IMR-90 (cell line): ENCODE results near the gene RAD51B. TPM values are rescaled to one million over a fixed set of nuclear protein-coding genes. Genes with fewer than 3 reads are reported as not detected.

Experiments
- ATAC-seq: fragments of 200-7000 bp; cut with Tn5 transposase; 2 replicates; pipeline ENCODE4 v1.9.1; 2020; ENCODE audit warnings: low read depth, mild to moderate bottlenecking, moderate library complexity
- BruUV-seq: library from RNA; stranded (reverse); fragments of 400-500 nt; replicated peaks from 2 replicates; lab custom pipeline; 2021; lab: Mats Ljungman, UMichigan
- CTCF ChIA-PET: fragments of 300-600 bp; formaldehyde crosslinking; extraction: SDS; loops from one replicate; lab custom pipeline; 2021; ENCODE audit warnings: antibody characterized with exemption; lab: Yijun Ruan, JAX
- POLR2A ChIA-PET: fragments of 300-600 bp; sonication (Branson Sonifier 250); formaldehyde crosslinking; loops from one replicate; lab custom pipeline; 2022; ENCODE audit warnings: antibody characterized with exemption; ENCODE audit not compliant: unreplicated experiment; lab: Charles Lee
- DNase-seq: peaks from one replicate; pipeline ENCODE4 v3.0.0; 2013
- H2AFZ ChIP-seq: replicated peaks from 2 replicates; pipeline ENCODE3; 2013; ENCODE audit warnings: low read length, mild to moderate bottlenecking; ENCODE audit not compliant: poor library complexity
- H2AK5ac ChIP-seq: 2 replicates; pipeline ENCODE4 v1.6.1; 2013; ENCODE audit warnings: low read depth, low read length, inconsistent platforms
- H2AK9ac ChIP-seq: replicated peaks from 2 replicates; pipeline ENCODE3; 2013; ENCODE audit warnings: mild to moderate bottlenecking, low read depth, low read length, moderate library complexity; ENCODE audit not compliant: poor library complexity
- H2BK120ac ChIP-seq: 2 replicates; pipeline ENCODE4 v1.6.1; 2013; ENCODE audit warnings: low read depth, low read length, inconsistent platforms
- H2BK15ac ChIP-seq: 3 replicates; pipeline ENCODE4 v1.6.1; 2013; ENCODE audit warnings: low read depth, low read length, inconsistent platforms
- H2BK20ac ChIP-seq: 2 replicates; pipeline ENCODE4 v1.6.1; 2013; ENCODE audit warnings: low read depth, mild to moderate bottlenecking, inconsistent platforms, low read length, moderate library complexity
- H2BK5ac ChIP-seq: 2 replicates; pipeline ENCODE4 v1.6.1; 2013; ENCODE audit warnings: mild to moderate bottlenecking, low read depth, low read length, inconsistent platforms; ENCODE audit not compliant: poor library complexity, severe bottlenecking
- H3K14ac ChIP-seq: replicated peaks from 2 replicates; pipeline ENCODE4 v1.6.1; 2013; ENCODE audit warnings: low read depth, low read length, inconsistent platforms
- H3K18ac ChIP-seq: 2 replicates; pipeline ENCODE4 v1.6.1; 2013; ENCODE audit warnings: low read depth, low read length, control low read depth
- H3K23ac ChIP-seq: 2 replicates; pipeline ENCODE4 v1.6.1; 2013; ENCODE audit warnings: low read depth, low read length, inconsistent platforms
- H3K27ac ChIP-seq: 2 replicates; pipeline ENCODE4 v1.5.1; 2013; ENCODE audit warnings: mild to moderate bottlenecking, control low read depth, low read length; ENCODE audit not compliant: insufficient read depth
- H3K27me3 ChIP-seq: 2 replicates; pipeline ENCODE4 v1.6.1; 2013; ENCODE audit warnings: low read length; ENCODE audit not compliant: control insufficient read depth, insufficient read depth
- H3K36me3 ChIP-seq: 2 replicates; pipeline ENCODE4 v1.6.1; 2013; ENCODE audit warnings: low read length, mixed read lengths; ENCODE audit not compliant: control insufficient read depth, insufficient read depth
- H3K4ac ChIP-seq: 2 replicates; pipeline ENCODE4 v1.6.1; 2013; ENCODE audit warnings: low read depth, low read length, inconsistent platforms
- H3K4me1 ChIP-seq: 2 replicates; pipeline ENCODE4 v1.6.1; 2013; ENCODE audit warnings: low read length, mixed read lengths; ENCODE audit not compliant: control insufficient read depth, insufficient read depth
- H3K4me2 ChIP-seq: 2 replicates; pipeline ENCODE4 v1.6.1; 2013; ENCODE audit warnings: low read depth, mild to moderate bottlenecking, control low read depth, low read length, moderate library complexity
- H3K4me3 ChIP-seq: 2 replicates; pipeline ENCODE4 v1.5.1; 2013; ENCODE audit warnings: low read depth, mild to moderate bottlenecking, control low read depth, low read length, moderate library complexity; ENCODE audit not compliant: insufficient read depth
- H3K56ac ChIP-seq: 2 replicates; pipeline ENCODE4 v1.6.1; 2013; ENCODE audit warnings: low read length, inconsistent platforms; ENCODE audit not compliant: insufficient read depth; ENCODE audit errors: extremely low read depth
- H3K79me1 ChIP-seq, 2 experiments: 2 replicates each; pipeline ENCODE4 v1.6.1; 2013; ENCODE audit warnings: low read length in 2 of 2, inconsistent platforms in 1 of 2, low read depth in 1 of 2
- H3K9ac ChIP-seq: 2 replicates; pipeline ENCODE4 v1.6.1; 2013; ENCODE audit warnings: low read depth, low read length, control low read depth
- H3K9me1 ChIP-seq: 2 replicates; pipeline ENCODE4 v1.6.1; 2013; ENCODE audit warnings: low read length, inconsistent platforms; ENCODE audit not compliant: insufficient read depth
- H3K9me3 ChIP-seq: 2 replicates; pipeline ENCODE4 v1.6.1; 2013; ENCODE audit warnings: low read length; ENCODE audit not compliant: control insufficient read depth, insufficient read depth
- H4K20me1 ChIP-seq: 2 replicates; pipeline ENCODE4 v1.6.1; 2013; ENCODE audit warnings: low read length, inconsistent platforms; ENCODE audit not compliant: insufficient read depth
- H4K5ac ChIP-seq: 2 replicates; pipeline ENCODE4 v1.6.1; 2013; ENCODE audit warnings: mild to moderate bottlenecking, low read depth, low read length, control low read depth
- H4K8ac ChIP-seq, 2 experiments: 2 replicates each; pipeline ENCODE4 v1.6.1; 2013; ENCODE audit warnings: low read depth in 2 of 2, low read length in 2 of 2, control low read depth in 1 of 2, inconsistent platforms in 1 of 2
- H4K91ac ChIP-seq: 2 replicates; pipeline ENCODE4 v1.6.1; 2013; ENCODE audit warnings: low read depth, low read length, inconsistent platforms; ENCODE audit not compliant: insufficient read depth
- BHLHE40 ChIP-seq: fragments of 150-350 bp; IDR thresholded peaks from 2 replicates; pipeline ENCODE4 v1.6.1; 2016; ENCODE audit warnings: mild to moderate bottlenecking, low read depth, low read length
- CEBPB ChIP-seq: IDR thresholded peaks from 2 replicates; pipeline ENCODE4 v1.6.1; 2012; ENCODE audit warnings: low read depth, low read length, improper control_type of control experiment
- CHD1 ChIP-seq: IDR thresholded peaks from 2 replicates; pipeline ENCODE4 v1.6.1; 2012; ENCODE audit warnings: low read depth, low read length, improper control_type of control experiment
- FOS ChIP-seq: fragments of 150-350 bp; IDR thresholded peaks from 2 replicates; pipeline ENCODE4 v1.6.1; 2016; ENCODE audit warnings: low read depth, low read length
- MAFK ChIP-seq: IDR thresholded peaks from 2 replicates; pipeline ENCODE4 v1.6.1; 2012; ENCODE audit warnings: low read depth, low read length, improper control_type of control experiment
- MAZ ChIP-seq: IDR thresholded peaks from 2 replicates; pipeline ENCODE4 v1.6.1; 2012; ENCODE audit warnings: low read depth, mild to moderate bottlenecking, low read length, improper control_type of control experiment, moderate library complexity, borderline replicate concordance
- MXI1 ChIP-seq: IDR thresholded peaks from 2 replicates; pipeline ENCODE4 v1.6.1; 2012; ENCODE audit warnings: low read depth, mild to moderate bottlenecking, low read length, moderate library complexity, borderline replicate concordance
- POLR2A ChIP-seq: IDR thresholded peaks from 2 replicates; pipeline ENCODE4 v1.6.1; 2012; ENCODE audit warnings: mild to moderate bottlenecking, low read depth, low read length
- RAD21 ChIP-seq: IDR thresholded peaks from 2 replicates; pipeline ENCODE4 v1.6.1; 2012; ENCODE audit warnings: low read length, improper control_type of control experiment
- RCOR1 ChIP-seq: IDR thresholded peaks from 2 replicates; pipeline ENCODE4 v1.6.1; 2012; ENCODE audit warnings: mild to moderate bottlenecking, low read length, improper control_type of control experiment; ENCODE audit not compliant: insufficient replicate concordance
- RFX5 ChIP-seq: IDR thresholded peaks from 2 replicates; pipeline ENCODE4 v1.8.0; 2012; ENCODE audit warnings: low read depth, mild to moderate bottlenecking, low read length, moderate library complexity
- SMC3 ChIP-seq: fragments of 150-350 bp; IDR thresholded peaks from 2 replicates; pipeline ENCODE4 v1.6.1; 2016; ENCODE audit warnings: low read depth, mild to moderate bottlenecking, antibody characterized with exemption, low read length, moderate library complexity
- WGBS, 2 experiments: methylation state at CpG; one replicate each; pipeline versions ENCODE4 v1.1.5 to v1.1.7; 2013; ENCODE audit warnings: missing lambda C conversion rate in 2 of 2; ENCODE audit not compliant: insufficient read length in 1 of 2; ENCODE audit errors: extremely low coverage in 2 of 2; 5-methylcytosine and 5-hydroxymethylcytosine counted together
- dilution Hi-C: fragments of 300-500 bp; cut with HindIII; formaldehyde crosslinking; loops from one replicate; pipeline ENCODE4 v1.14.3; 2018; ENCODE audit warnings: low sequenced_read_pairs; ENCODE audit not compliant: unreplicated experiment
- in situ Hi-C: fragments of 300-500 bp; cut with MboI; formaldehyde crosslinking; loops from 3 replicates; pipeline ENCODE4 v1.14.3; 2019; ENCODE audit warnings: low sequenced_read_pairs, inconsistent platforms, mixed read lengths
- intact Hi-C: fragments of 100-400 bp; cut with micrococcal nuclease; formaldehyde crosslinking; loops from 2 replicates; pipeline ENCODE4 v1.10.0; 2022
- polyA plus RNA-seq, 3 experiments: library from polyadenylated mRNA; depleted of rRNA; stranded (reverse); fragments of >200 nt; gene quantifications; 2 replicates each; pipeline ENCODE4 v1.2.3, GENCODE V29; 2012; ENCODE audit warnings: low replicate concordance in 1 of 3
- total RNA-seq: library from RNA; depleted of rRNA; stranded (reverse); fragments of >200 nt; gene quantifications from 2 replicates; pipeline ENCODE4 v1.2.3, GENCODE V29; 2012
- TF ChIP-seq, protein P1 (sequence below): conservative IDR thresholded peaks from 2 replicates; pipeline ENCODE4 v1.5.1; 2012; ENCODE audit warnings: mild to moderate bottlenecking, low read depth, low read length, improper control_type of control experiment
- TF ChIP-seq, protein P2 (sequence below): fragments of 150-350 bp; IDR thresholded peaks from 2 replicates; pipeline ENCODE4 v1.6.1; 2016; ENCODE audit warnings: low read depth, mild to moderate bottlenecking, low read length, moderate library complexity, borderline replicate concordance

Gene RAD51B
- total and polyA plus RNA-seq, 2 of the 4 experiments (the other 2 are of a cell fraction), result 5.1 to 18.8 TPM

DNA sequence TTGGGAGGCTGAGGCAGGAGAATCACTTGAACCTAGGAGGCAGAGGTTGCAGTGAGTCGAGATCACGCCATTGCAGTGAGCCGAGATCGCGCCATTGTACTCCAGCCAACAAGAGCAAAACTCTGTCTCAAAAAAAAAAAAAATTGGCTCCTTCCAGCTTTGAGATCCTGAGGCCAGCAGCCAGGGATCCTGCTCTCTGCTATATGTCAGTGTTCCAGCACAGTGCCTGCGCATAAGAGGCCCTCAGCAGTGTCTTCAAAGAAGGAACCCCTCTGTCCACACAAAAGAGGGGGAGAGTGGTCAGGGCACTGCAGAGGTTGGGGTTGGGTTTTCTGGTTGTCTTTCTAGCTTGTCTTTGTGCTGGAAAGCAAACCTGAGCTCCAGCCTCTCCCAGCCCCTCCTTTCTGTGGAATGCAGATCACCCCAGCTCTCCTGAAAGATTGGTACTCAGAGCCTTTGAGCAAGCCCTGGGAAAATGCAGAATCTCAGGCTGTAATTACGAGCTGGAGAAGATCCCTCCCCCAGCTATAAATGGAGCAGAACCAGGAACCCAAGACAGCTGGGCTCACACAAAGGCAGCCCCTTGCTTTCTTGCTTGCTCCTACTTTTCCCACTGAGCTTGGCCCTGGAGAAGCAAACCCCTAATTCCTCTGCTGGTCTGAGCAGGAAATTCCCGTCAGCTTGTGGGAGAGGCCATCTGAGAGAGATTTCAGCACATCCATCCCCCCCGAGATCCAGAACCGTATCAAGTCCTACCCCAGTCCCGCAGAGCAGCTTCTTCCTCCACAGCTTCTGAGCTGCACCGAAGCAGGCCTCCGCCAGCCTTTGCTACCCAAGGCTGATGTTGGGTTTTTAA lies 767.5 kb downstream of the RAD51B start:
- Histone ChIP-seq H3K9me1 (peaks cover 9% of the 10 kb centered on the region), H3K4ac (peak overlapping the region; percentile 85), H3K14ac (peak overlapping the region; percentile 10), H3K9me3 (no peaks in the 10 kb centered on the region), H4K91ac (peak overlapping the region; percentile 31; the same call in 1 of the 2 replicates), H4K5ac (peak overlapping the region; percentile 36; the same call in 1 of the 2 replicates), H2AK5ac (peak overlapping the region; percentile 51), H2AFZ (peak overlapping the region; percentile 28), H3K27ac (no peak overlapping the region), H4K8ac (peak overlapping the region in 1 of 2 experiments; percentile 24; a peak in 1 of 4 replicates), H3K36me3 (no peaks in the 10 kb centered on the region), H3K27me3 (no peaks in the 10 kb centered on the region), H2BK120ac (peak overlapping the region; percentile 35), H3K9ac (0 out of 2 replicates have a peak overlapping the region, but pooled peaks have one; percentile 8), H3K4me1 (peaks cover 17% of the 10 kb centered on the region), H3K56ac (no peak overlapping the region), H3K79me1 (no peaks in the 10 kb centered on the region), H2BK15ac (peak overlapping the region; percentile 74; the same call in 1 of the 3 replicates), H3K4me2 (no peak overlapping the region), H3K18ac (peak overlapping the region; percentile 27), H2BK5ac (no peak overlapping the region), H3K4me3 (no peak overlapping the region), H2AK9ac (no peak overlapping the region), H2BK20ac (peak overlapping the region; percentile 57; the same call in 1 of the 2 replicates), H3K23ac (0 out of 2 replicates have a peak overlapping the region, but pooled peaks have one; percentile 1), H4K20me1 (no peaks in the 10 kb centered on the region)
- dilution Hi-C loops (no loop called here), in situ Hi-C loops (no loop called here), intact Hi-C loops (no loop called here)
- DNase-seq, result peak; percentile 6
- ChIA-PET POLR2A (no interaction called here), CTCF (interaction anchor here (0.6 kb wide), 1 partner anchor 15 kb away, joined by 5 read pairs; no protein-coding TSS in a partner anchor)
- no peak; the same call in 1 of the 2 replicates for ATAC-seq
- BruUV-seq, result no TSS peak
- WGBS, 2 experiments, result 60% methylated on average over 1 of the region's 13 CpGs; no CpG with 5 or more reads in 1 of the 2 experiments
- TF ChIP-seq RAD21, result no peak
- TF ChIP-seq FOS, result no peak
- no peak for TF ChIP-seq MAFK
- no peak for TF ChIP-seq RCOR1
- no peak for TF ChIP-seq CEBPB
- TF ChIP-seq BHLHE40, result no peak
- TF ChIP-seq RFX5, result no peak
- TF ChIP-seq, protein P1, sequence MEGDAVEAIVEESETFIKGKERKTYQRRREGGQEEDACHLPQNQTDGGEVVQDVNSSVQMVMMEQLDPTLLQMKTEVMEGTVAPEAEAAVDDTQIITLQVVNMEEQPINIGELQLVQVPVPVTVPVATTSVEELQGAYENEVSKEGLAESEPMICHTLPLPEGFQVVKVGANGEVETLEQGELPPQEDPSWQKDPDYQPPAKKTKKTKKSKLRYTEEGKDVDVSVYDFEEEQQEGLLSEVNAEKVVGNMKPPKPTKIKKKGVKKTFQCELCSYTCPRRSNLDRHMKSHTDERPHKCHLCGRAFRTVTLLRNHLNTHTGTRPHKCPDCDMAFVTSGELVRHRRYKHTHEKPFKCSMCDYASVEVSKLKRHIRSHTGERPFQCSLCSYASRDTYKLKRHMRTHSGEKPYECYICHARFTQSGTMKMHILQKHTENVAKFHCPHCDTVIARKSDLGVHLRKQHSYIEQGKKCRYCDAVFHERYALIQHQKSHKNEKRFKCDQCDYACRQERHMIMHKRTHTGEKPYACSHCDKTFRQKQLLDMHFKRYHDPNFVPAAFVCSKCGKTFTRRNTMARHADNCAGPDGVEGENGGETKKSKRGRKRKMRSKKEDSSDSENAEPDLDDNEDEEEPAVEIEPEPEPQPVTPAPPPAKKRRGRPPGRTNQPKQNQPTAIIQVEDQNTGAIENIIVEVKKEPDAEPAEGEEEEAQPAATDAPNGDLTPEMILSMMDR, result no peak
- TF ChIP-seq MXI1, result no peak
- no peak for TF ChIP-seq SMC3
- no peak for TF ChIP-seq CHD1
- TF ChIP-seq, protein P2, sequence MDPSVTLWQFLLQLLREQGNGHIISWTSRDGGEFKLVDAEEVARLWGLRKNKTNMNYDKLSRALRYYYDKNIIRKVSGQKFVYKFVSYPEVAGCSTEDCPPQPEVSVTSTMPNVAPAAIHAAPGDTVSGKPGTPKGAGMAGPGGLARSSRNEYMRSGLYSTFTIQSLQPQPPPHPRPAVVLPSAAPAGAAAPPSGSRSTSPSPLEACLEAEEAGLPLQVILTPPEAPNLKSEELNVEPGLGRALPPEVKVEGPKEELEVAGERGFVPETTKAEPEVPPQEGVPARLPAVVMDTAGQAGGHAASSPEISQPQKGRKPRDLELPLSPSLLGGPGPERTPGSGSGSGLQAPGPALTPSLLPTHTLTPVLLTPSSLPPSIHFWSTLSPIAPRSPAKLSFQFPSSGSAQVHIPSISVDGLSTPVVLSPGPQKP, result no peak
- no peak for TF ChIP-seq POLR2A
- TF ChIP-seq MAZ, result no peak
